Neutrophil (primary cell): ENCODE measurements around the gene HACD1.
A peak's percentile ranks its signal among the peaks of the same experiment; 100 is the strongest.

Experiments
- H3K27ac ChIP-seq: fragments of 200-600 bp; sonication (generic); 2 replicates; pipeline ENCODE4 v1.5.1; 2016; ENCODE audit warnings: mild to moderate bottlenecking, moderate library complexity
- H3K27me3 ChIP-seq: fragments of 200-600 bp; sonication (generic); 2 replicates; pipeline ENCODE4 v1.6.0; 2016; ENCODE audit warnings: mild to moderate bottlenecking
- H3K36me3 ChIP-seq: fragments of 200-600 bp; sonication (generic); 2 replicates; pipeline ENCODE4 v1.5.1; 2017
- H3K4me1 ChIP-seq, 2 experiments: fragments of 200-600 bp in 1 of 2; sonication (generic) in 1 of 2; 1 replicate in 1 of 2; 2 replicates in 1 of 2; pipeline versions ENCODE4 v1.5.1 to v1.6.1; 2013 to 2016; ENCODE audit warnings: low read depth in 1 of 2, low read length in 1 of 2, mild to moderate bottlenecking in 1 of 2, moderate library complexity in 1 of 2; ENCODE audit not compliant: control insufficient read depth in 1 of 2, insufficient read depth in 1 of 2
- H3K4me3 ChIP-seq, 2 experiments: fragments of 200-600 bp in 1 of 2; sonication (generic) in 1 of 2; 1 replicate in 1 of 2; 2 replicates in 1 of 2; pipeline ENCODE4 v1.5.1; 2013 to 2016; ENCODE audit warnings: low read depth in 1 of 2, low read length in 1 of 2, mild to moderate bottlenecking in 1 of 2, moderate library complexity in 1 of 2
- H3K9me3 ChIP-seq: fragments of 200-600 bp; sonication (generic); 2 replicates; pipeline ENCODE4 v1.5.1; 2016
- TF ChIP-seq, protein P1 (sequence below): fragments of 200-600 bp; sonication (generic); IDR thresholded peaks from 2 replicates; pipeline ENCODE4 v1.5.1; 2016; ENCODE audit warnings: antibody characterized with exemption

The HACD1 gene, protein sequence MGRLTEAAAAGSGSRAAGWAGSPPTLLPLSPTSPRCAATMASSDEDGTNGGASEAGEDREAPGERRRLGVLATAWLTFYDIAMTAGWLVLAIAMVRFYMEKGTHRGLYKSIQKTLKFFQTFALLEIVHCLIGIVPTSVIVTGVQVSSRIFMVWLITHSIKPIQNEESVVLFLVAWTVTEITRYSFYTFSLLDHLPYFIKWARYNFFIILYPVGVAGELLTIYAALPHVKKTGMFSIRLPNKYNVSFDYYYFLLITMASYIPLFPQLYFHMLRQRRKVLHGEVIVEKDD

DNA sequence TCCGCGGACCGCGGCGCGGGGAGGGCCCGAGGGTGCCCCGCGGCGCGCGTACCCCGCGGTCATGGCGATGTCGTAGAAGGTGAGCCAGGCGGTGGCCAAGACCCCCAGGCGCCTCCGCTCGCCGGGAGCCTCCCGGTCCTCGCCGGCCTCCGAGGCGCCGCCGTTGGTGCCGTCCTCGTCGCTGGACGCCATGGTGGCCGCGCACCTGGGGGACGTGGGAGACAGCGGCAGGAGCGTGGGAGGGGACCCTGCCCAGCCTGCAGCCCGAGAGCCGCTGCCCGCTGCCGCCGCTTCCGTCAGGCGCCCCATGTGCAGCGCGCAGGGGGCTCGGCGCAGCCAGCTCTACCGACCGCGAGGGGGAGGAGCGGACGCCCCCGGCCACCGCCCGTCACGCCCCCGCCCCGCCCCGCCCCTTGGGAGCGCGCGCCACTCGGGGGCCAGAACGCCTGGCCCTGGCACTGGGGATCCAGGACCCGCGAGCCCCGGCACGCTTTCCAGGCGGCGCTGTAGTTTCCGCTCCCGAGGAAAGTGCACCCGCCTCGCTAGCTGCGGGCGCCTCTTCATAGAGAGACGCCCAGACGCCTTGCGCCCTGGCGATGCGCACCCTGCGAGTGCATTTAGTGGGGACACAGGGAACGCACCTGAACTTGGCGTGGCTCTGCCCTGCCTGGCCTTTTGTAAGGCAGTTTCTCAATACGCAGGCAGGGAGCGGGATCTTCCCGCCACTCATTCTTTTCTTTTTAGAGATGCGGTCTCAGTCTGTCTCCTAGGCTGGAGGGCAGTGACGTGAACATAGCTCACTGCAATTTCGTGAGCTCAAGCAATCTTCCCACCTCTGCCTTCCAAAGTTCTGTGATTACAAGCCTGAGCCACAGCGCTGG lies at the start of gene HACD1:
TSS of gene HACD1 (minus strand) at position 344 of the 881 bp plus-strand sequence. CDS start at position 309, 35 bp downstream.
- no peak within 1 kb of the TSS for H3K27ac ChIP-seq
- H3K4me1 ChIP-seq: peaks cover 6 to 10% of the 10 kb centered on the region in 2 experiments
- H3K4me3 ChIP-seq: peak within 1 kb of the TSS; percentile 67 to 79
- peaks cover 39% of the 10 kb centered on the region for H3K27me3 ChIP-seq
- H3K36me3 ChIP-seq: no peaks in the 10 kb centered on the region
- no peaks in the 10 kb centered on the region for H3K9me3 ChIP-seq
- TF ChIP-seq, protein P1, sequence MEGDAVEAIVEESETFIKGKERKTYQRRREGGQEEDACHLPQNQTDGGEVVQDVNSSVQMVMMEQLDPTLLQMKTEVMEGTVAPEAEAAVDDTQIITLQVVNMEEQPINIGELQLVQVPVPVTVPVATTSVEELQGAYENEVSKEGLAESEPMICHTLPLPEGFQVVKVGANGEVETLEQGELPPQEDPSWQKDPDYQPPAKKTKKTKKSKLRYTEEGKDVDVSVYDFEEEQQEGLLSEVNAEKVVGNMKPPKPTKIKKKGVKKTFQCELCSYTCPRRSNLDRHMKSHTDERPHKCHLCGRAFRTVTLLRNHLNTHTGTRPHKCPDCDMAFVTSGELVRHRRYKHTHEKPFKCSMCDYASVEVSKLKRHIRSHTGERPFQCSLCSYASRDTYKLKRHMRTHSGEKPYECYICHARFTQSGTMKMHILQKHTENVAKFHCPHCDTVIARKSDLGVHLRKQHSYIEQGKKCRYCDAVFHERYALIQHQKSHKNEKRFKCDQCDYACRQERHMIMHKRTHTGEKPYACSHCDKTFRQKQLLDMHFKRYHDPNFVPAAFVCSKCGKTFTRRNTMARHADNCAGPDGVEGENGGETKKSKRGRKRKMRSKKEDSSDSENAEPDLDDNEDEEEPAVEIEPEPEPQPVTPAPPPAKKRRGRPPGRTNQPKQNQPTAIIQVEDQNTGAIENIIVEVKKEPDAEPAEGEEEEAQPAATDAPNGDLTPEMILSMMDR: no peak

DNA sequence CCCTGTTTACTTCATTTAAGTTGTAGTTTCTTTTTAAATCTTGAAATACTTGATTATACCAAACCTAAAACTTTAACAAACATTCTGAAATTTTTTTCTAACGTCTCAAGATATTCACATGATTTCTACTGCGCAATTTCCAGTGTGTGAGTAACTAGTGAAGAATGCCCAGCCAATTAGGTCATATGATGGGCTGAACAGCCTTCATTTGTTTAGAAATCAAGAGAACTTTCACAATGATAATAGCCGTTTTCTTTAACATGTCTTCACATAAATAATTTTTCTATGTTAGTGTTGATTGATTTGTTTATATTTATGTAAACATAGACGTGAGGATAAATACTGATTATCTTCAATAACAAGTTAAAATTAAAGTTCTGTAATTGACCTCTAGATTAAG lies 48.6 kb upstream of the HACD1 start:
- Histone ChIP-seq H3K9me3 (no peaks in the 10 kb centered on the region), H3K36me3 (peaks cover 16% of the 10 kb centered on the region), H3K4me1 (peaks cover 0 to 13% of the 10 kb centered on the region in 2 experiments), H3K27ac (peak overlapping the region; percentile 7), H3K4me3 (no peak overlapping the region), H3K27me3 (no peaks in the 10 kb centered on the region)
- TF ChIP-seq, protein P1: no peak

DNA sequence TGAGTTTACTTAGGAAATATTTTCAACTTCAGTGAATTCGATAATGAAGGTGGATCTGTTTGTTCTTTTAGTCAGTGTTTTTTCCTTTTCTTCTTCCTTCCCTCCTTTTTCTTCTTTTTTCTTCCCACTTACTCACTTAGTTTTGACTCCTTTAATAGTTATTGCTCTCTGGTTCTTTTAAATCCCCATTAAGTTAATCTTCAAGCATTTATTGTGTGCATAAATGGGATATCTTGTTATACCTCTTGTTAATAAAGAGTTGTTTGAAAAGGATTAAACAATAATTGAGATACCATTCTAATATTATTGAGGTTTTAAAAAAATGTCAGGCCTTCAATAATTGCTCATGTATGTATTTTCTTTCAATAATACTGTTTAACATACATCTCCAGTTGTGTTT lies 46.3 kb upstream of the HACD1 start:
- Histone ChIP-seq H3K9me3 (no peaks in the 10 kb centered on the region), H3K4me3 (no peak overlapping the region), H3K4me1 (peaks cover 0 to 13% of the 10 kb centered on the region in 2 experiments), H3K36me3 (peaks cover 20% of the 10 kb centered on the region), H3K27me3 (no peaks in the 10 kb centered on the region), H3K27ac (no peak overlapping the region)
- TF ChIP-seq, protein P1: no peak

DNA sequence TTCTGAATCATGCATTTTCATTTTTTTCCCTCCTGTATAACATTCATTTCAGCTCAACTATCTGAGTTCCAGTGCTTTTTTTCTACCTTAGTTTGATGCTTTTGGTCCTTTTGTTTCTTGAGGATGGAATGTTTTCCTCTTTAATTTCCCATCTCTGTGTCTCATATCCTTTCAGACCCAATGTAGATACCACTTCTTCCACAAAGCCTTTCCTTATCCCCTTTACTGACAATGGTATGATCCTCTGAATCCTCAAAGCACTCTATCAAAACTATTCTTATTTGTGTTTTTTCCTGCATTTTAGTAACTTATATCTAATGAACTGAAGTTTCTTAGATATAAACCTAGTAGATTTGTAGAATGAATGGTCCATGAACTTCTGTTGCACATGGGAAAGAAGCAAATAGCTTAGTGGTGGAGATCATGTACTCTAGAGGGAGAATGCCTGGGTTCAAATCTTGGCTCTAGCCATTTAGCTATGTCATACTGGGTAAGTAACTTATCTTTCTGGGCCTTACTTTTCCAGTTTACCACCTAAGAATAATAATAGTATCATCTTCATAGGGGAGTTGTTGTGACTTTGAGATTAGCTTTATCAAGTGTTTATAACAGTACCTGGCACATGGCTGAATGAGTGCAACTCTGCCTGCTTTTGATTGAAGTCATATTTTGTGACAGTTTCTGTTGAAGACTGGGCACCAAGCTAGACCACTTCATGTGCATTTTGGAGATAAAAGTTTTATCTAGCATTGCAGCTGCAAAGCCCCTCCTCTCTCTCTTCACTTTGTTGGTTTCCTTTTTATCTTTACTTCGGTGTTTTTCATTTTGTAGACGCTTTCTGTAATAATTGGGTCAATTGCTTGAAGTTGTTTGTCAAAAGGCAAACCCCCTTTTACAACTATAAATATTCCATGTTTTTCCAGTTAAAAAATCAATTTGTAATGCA lies 45.3 kb upstream of the HACD1 start:
- peaks cover 0 to 13% of the 10 kb centered on the region in 2 experiments for H3K4me1 ChIP-seq
- H3K36me3 ChIP-seq: peaks cover 20% of the 10 kb centered on the region
- no peaks in the 10 kb centered on the region for H3K9me3 ChIP-seq
- no peaks in the 10 kb centered on the region for H3K27me3 ChIP-seq
- no peak overlapping the region for H3K27ac ChIP-seq
- H3K4me3 ChIP-seq: no peak overlapping the region
- TF ChIP-seq, protein P1: no peak

DNA sequence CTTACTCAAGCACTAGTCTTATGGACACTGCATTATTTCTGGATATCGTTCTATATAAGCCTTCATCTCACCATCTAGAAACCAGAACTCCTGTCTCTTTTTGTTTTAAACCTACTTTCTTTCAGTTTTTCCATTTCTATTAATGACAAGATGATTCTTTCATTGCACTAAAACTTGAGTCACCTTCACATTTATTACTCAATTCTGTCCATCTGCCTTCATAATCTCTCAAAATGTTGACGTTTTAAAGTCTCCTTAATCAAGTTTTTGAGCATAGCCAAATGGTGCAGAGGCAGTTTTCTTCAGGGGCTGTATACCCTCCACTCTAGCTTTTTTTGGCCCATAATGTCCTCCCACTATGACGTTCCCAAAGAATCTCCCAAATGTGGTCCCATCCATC lies 44.3 kb upstream of the HACD1 start:
- Histone ChIP-seq H3K4me1 (peaks cover 0 to 13% of the 10 kb centered on the region in 2 experiments), H3K27ac (no peak overlapping the region), H3K36me3 (peaks cover 20% of the 10 kb centered on the region), H3K9me3 (no peaks in the 10 kb centered on the region), H3K27me3 (no peaks in the 10 kb centered on the region), H3K4me3 (no peak overlapping the region)
- TF ChIP-seq, protein P1: no peak
